Erythroblast (primary cell): ENCODE measurements around the gene MTAP.

Experiments used
- GATA1 ChIP-seq: IDR thresholded peaks from 2 replicates; pipeline ENCODE4 v1.6.1; 2011; ENCODE audit warnings: low read depth, mild to moderate bottlenecking, control low read depth, low read length, moderate library complexity
- POLR2A ChIP-seq: IDR thresholded peaks from 2 replicates; pipeline ENCODE4 v1.6.1; 2011; ENCODE audit warnings: mild to moderate bottlenecking, low read length

DNA sequence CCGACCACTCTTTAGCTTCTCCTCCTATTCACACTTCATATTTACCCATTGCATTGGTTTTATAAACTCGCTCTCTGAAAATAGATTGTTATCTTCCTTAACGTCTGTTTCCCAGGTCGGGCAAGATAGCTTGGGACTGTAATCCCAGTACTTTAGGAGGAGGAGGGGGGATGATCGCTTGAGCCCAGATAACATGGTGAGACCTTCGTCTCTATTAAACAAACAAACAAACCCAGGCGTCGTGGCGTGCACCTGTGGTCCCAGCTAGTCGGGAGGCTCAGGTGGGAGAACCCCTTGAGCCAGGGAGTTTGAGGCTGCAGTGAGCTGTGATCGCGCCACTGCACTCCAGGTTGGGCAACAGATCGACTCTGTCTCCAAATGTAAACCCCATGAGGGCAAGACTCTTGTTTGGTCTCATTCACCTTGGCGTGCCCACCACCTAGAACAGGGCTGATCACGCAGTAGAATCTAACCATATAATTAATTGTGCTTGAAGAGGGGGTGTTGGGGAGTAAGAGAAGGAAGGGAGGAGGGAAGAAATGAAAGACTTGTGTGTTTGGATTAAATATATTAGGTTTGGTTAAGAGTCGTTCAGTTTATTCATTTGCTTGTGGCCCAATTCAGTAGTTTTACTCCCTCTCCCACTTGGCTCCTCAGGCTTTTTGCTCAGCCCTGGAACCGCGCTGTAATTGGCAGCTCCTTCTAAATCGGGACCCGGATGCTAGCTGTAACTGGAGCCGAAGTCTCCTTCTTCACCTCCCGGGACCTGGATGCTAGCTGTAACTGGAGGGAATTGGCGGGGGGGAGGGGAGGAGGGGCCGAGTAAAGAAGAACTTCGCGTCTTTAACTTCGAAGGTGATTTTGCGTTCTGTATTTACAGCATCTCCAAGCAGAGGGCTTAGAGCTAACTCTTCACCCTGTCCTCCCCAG, 166.8 kb downstream of the MTAP start:
- TF ChIP-seq POLR2A (no peak), GATA1 (no peak)
